VCaP (cell line): ENCODE results near the gene USP7.
"Not testable (repeated sequence)": the region's sequence is repeated elsewhere in the genome, so short reads cannot be mapped to it uniquely, and the experiment has no call there.

Source experiments
- H3K27ac ChIP-seq: fragments of 450-650 bp; 2 replicates; pipeline ENCODE4 v1.5.1; 2017
- CTCF ChIP-seq: fragments of 450-650 bp; conservative IDR thresholded peaks from 2 replicates; pipeline ENCODE4 v1.5.1; 2017; ENCODE audit warnings: mild to moderate bottlenecking, moderate library complexity

The USP7 gene

DNA sequence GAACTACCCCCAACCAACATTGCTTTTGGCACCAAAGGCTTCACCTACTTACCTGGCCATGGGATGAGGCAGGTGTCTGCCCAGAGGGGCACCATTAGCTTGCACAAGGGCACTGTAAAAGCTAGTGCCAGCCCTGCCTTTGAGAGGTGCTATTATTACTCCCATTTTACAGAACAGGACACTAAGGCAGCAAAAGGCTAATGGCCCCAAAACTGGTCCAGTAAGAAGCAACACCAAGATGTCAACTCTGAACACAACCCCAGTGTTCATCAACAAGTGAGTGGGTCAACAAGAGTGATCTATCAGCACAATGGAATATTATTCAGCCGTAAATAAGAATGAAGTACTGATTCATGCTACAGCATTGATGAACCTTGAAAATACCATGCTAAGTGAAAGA is 7.7 kb upstream of the USP7 start:
- no peak for TF ChIP-seq CTCF
- H3K27ac ChIP-seq, result no peak overlapping the region

DNA sequence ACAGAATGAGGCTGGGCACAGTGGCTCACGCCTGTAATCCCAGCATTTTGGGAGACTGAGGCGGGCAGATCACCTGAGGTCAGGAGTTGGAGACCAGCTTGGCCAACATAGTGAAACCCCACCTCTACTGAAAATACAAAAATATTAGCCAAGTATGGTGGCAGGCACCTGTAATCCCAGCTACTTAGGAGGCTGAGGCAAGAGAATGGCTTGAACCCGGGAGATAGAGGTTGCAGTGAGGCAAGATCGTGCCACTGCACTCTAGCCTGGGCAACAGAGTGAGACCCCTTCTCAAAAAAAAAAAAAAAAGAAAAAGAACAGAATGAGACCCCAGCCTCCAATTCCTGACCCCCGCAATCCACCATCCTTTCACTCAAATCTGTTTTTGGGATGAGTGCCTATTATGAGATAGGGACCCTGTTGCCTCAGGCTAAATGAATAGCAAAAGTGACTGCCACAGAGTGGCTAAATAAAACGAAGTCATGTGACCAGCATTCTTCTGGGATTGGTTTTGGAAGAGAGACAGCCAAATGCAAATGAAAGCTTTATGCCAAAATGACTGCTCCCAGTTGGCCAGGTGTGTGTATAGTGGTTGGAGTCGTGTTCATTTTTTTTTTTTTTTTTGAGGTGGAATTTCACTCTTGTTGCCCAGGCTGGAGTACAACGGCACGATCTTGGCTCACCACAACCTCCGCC is 5.6 kb upstream of the USP7 start:
- H3K27ac ChIP-seq, result not testable (repeated sequence)

DNA sequence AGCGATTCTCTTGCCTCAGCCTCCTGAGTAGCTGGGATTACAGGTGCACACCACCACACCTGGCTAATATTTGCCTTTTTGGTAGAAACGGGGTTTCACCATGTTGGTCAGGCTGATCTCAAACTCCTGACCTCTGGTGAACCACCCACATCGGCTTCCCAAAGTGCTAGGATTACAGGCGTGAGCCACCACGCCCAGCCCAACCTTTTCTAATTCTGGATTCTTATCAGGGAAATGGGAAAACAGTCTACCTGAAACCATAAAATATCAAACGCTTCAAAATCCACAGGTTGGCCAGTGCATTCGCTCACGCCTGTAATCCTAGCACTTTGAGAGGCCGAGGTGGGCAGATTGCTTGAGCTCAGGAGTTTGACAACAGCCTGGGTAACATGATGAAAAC is 4.3 kb upstream of the USP7 start:
- H3K27ac ChIP-seq, result not testable (repeated sequence)

DNA sequence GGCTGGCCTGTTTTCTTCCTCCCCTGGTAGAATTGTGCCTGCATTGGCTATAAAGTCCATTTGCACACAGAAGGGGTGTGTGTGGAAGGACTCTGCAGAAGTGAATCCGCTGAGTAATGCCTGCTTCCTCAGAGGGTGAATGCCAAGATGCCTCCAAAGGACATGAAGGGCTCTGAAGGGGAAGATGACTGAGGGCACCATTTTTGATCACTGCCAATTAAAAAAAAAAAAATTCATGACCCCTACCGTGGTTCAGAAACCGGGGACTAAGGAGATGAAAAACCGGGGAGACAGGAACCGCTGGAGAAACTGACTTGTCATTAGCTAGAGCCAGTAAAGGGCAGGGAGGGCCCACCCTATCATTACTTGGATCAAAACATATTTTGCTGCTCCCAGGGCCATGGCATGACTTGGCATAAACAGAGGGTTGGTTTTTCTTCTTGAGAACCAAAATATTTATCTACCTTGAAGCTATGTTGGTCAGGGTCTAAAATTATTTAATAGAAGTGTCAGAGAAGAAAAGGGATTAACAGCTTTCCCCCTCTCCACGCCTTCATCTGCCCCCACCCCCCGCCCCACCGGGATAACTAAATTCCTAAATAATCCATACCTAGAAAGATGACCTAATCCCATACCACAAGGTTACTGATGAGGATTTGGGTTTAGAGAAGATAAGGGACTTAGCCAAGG is 3.6 kb upstream of the USP7 start:
- H3K27ac ChIP-seq, result no peak overlapping the region
- no peak for TF ChIP-seq CTCF

DNA sequence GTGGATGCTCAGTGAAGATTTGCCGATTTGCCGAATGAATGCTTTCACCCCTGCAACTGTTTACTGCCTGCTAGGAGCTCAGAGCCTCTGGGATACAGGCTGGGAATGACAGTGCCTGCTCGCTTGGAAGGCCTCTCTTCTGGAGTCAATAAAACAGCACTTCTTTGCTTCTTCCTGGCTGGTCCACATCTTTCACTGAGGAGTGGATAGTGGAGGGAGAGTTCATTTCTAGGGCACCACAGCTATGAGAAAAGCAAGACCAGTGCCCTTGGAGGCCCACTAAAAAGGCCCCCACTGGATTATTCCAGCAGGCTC is 3.1 kb upstream of the USP7 start:
- TF ChIP-seq CTCF, result no peak
- no peak overlapping the region for H3K27ac ChIP-seq

DNA sequence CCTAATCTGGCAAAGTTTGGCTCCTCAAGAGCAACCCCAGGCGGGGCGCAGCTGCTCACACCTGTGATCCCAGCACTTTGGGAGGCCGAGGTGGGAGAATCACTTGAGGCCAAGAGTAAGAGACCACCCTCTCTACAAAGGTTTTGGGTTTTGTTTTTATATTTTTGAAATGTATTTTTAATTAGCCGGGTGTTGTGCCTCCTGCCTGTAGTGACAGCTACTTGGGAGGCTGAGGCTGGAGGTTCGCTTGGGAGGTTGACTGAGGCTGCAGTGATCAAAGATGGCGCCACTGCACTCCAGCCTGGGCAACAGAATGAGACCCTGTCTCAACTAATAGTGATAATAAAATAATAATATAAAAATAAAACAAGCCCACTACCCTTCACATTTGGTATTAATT is 756 bp upstream of the USP7 start:
- peak overlapping the region; percentile 50 for H3K27ac ChIP-seq
- no peak for TF ChIP-seq CTCF

DNA sequence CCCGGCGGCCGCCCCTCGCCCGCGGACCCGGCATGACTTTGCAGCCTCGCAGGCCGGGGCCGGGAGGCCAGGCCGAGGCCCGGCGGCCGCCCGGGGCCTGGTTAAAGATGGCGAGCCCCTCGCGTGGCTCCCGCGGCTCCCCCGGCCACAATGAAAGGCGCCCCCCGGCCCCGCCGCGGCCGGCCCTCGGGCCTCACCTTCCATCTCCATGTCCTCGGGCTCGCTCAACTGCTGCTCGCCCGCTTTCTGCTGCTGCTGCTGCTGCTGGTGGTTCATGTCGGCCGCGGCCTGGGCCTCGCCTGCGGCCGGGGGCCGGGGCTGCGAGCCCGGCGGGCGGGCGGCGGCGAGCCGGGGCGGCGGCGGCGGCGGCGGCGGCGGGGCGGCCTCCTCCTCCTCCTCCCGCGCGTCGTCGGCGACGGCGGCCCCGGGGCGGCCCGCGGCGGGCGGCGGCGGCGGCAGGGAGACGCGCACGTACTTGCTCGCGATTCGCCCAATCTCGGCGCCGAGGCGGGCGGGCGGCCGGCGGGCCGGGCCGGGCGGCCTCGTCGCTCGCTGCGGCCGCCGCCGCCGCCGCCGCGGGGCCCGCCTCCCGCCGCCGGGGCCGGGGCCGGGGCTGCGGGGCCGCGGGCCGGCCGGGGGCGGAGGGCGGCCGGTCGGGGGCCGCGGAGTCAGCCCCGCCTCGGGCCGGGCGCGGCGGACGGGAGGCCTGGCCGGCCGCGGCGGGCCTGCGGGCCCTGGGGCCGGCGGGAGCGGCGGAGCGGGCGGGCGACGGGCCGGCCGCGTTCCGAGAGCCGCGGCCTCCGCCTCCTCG is 491 bp downstream of the USP7 start:
- H3K27ac ChIP-seq, result peak overlapping the region; percentile 77
- no peak for TF ChIP-seq CTCF

DNA sequence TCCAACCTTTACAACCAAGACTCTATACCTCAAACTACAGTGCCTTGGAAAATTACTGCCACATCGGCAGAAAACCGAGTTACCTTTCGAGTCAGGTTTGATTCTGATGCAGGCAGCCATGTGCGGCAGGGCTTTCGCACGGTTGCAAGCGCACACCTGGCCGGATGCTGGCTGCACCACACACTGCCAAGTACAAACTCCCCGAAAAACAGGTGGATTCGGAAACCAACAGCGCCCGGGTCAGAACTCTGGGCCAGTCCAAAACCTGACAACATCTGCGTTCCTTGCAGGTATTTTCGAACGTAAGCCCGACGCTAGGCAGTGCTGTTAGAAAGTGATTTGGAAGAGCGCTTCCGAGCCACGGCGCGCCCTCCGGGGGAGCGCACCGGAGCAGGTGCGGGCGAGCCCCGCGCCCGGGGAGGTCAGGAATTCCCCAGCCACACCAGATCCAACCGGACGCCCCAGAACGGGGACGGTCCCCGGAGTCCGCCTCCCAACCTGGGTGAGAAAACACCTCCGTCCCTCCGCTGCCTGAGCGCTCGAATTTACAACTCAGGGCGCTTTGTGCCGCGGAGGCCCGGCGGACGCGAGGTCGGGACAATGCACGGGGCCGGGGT is 1.2 kb downstream of the USP7 start:
- peak overlapping the region; percentile 77 for H3K27ac ChIP-seq

More for the DNA sequence above, 1.2 kb downstream of the USP7 start:
- TF ChIP-seq CTCF, result no peak
